Measurements from ENCODE around the gene ADGRV1.
A peak's percentile ranks its signal among the peaks of the same experiment; 100 is the strongest.

The ADGRV1 gene

DNA sequence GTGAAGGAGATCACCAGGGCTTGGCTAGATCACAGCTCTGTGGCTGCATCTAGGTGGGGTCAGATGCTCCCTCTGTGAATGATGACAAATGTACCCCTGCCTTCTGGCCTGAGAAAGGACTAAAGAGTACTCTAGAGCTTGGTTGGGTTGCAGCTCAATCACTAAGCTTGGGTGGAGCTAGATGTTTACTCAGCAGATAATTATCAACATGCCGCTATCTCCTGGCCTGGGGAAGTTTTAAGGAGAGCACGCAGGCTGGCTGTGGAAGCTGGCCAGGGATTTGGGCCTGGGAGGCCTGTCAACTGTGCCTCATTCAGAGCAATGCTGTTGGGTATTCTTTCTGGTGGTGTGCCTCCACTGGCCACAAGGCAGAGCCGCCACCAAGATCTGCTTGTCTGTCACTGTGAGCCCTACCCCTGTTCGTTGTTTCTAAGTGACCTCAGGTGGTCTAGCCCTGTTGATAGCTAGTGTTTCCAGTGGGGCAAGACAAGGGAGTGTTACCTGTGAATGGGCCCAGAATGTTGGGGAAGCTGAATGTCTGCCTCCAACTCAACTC, 181.7 kb downstream of the ADGRV1 start (continued):
- TF ChIP-seq, protein P1, sequence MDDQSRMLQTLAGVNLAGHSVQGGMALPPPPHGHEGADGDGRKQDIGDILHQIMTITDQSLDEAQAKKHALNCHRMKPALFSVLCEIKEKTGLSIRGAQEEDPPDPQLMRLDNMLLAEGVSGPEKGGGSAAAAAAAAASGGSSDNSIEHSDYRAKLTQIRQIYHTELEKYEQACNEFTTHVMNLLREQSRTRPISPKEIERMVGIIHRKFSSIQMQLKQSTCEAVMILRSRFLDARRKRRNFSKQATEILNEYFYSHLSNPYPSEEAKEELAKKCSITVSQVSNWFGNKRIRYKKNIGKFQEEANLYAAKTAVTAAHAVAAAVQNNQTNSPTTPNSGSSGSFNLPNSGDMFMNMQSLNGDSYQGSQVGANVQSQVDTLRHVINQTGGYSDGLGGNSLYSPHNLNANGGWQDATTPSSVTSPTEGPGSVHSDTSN (CRISPR knock-in tag; IDR thresholded peaks at IDR 0.05), result no peak
- TF ChIP-seq ZNF561 (tag by site-specific recombination; IDR thresholded peaks at IDR 0.05; ENCODE audit: borderline replicate concordance) (no peak), ZNF776 (tag by site-specific recombination; IDR thresholded peaks at IDR 0.05; ENCODE audit: borderline replicate concordance) (no peak), ZBTB48 (tag by site-specific recombination; IDR thresholded peaks at IDR 0.05) (no peak), ZNF10 (tag by site-specific recombination; IDR thresholded peaks at IDR 0.05) (no peak), SETDB1 (IDR thresholded peaks at IDR 0.05; ENCODE audit: insufficient read length, low read length) (no peak), ZNF266 (tag by site-specific recombination; IDR thresholded peaks at IDR 0.05; ENCODE audit: low read depth) (no peak)
- TF ChIP-seq, protein P2, sequence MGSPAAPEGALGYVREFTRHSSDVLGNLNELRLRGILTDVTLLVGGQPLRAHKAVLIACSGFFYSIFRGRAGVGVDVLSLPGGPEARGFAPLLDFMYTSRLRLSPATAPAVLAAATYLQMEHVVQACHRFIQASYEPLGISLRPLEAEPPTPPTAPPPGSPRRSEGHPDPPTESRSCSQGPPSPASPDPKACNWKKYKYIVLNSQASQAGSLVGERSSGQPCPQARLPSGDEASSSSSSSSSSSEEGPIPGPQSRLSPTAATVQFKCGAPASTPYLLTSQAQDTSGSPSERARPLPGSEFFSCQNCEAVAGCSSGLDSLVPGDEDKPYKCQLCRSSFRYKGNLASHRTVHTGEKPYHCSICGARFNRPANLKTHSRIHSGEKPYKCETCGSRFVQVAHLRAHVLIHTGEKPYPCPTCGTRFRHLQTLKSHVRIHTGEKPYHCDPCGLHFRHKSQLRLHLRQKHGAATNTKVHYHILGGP (tag by site-specific recombination; IDR thresholded peaks at IDR 0.05), result no peak

DNA sequence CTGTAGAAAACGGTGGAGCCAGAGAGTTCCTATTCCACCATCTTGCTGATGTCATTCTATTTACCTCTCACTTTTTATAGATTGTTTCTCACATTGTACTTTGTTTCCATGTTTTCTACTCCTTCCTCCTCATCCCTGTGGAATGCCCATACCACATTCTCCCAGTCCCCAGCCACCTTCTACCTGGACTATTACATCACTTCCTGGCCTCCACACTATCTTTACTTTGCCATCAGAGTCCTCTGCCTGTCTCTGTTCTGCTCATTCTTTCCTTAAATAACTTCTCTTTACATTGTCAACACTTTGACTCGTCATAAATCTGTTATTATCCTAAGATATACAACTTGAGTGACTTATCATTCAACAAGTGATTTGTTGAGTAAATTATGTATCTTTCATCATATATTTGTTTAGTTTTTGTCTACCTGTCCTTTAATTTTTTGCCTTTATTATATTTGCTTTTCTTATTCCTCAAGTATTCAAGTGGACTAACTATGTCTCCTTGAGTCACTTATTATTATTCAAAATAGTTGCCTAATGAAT, 182.5 kb downstream of the ADGRV1 start:
- peaks cover 0 to 18% of the 10 kb centered on the region in 2 experiments; a peak in 2 of 3 replicates for H3K36me3 ChIP-seq (ENCODE audit: control insufficient read depth in 2 of 2, insufficient read depth in 1 of 2, low read length in 2 of 2)
- no peaks in the 10 kb centered on the region for H3K4me1 ChIP-seq (ENCODE audit: control insufficient read depth, insufficient read depth, low read length)
- ChIA-PET CTCF (no interaction called here), POLR2A (no interaction called here)
- no peaks in the 10 kb centered on the region for H3K9me3 ChIP-seq (ENCODE audit: control insufficient read depth, insufficient read depth, low read depth, low read length)
- no peak overlapping the region for H3K27ac ChIP-seq (ENCODE audit: extremely low read depth, low read depth, low read length)
- H3K4me3 ChIP-seq (ENCODE audit: low read depth, low read length), result no peak overlapping the region
- TF ChIP-seq ZNF596 (tag by site-specific recombination; IDR thresholded peaks at IDR 0.05) (no peak), SCRT1 (tag by site-specific recombination; IDR thresholded peaks at IDR 0.05; ENCODE audit: borderline replicate concordance) (peak; percentile 50; the same call in 1 of the 2 replicates), SCRT2 (tag by site-specific recombination; IDR thresholded peaks at IDR 0.05) (peak; percentile 77)

DNA sequence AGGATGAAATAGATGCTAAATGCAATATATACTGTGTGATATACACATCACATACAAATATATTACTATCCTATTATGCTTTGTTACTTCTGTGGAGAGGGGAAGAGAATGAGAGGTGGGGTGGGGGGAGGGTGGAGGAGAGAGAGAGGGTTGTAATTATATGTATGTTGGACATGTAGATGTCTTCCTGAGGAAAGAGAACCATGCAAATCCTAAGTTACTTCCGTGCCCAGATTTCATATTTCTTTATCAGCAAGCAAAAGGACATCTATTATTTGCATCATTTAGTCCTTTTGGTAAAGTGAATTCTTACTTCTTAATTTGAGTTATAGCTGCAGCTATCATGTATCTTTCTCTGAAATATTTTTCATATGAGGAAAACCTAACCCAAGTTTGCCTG, 187.5 kb downstream of the ADGRV1 start:
- Histone ChIP-seq H3K36me3 (ENCODE audit: control insufficient read depth in 2 of 2, insufficient read depth in 1 of 2, low read length in 2 of 2) (peaks cover 0 to 25% of the 10 kb centered on the region in 2 experiments; a peak in 1 of 3 replicates), H3K4me3 (ENCODE audit: low read depth, low read length) (no peak overlapping the region), H3K27ac (ENCODE audit: extremely low read depth, low read depth, low read length) (no peak overlapping the region), H3K4me1 (ENCODE audit: control insufficient read depth, insufficient read depth, low read length) (0 out of 2 replicates have a peak, but pooled peaks cover 3% of the 10 kb centered on the region), H3K9me3 (ENCODE audit: control insufficient read depth, insufficient read depth, low read depth, low read length) (no peaks in the 10 kb centered on the region)
- CTCF ChIA-PET, result no interaction called here
- POLR2A ChIA-PET, result no interaction called here
- no peak for TF ChIP-seq ZNF324 (tag by site-specific recombination; IDR thresholded peaks at IDR 0.05)
- TF ChIP-seq ZNF133 (tag by site-specific recombination; IDR thresholded peaks at IDR 0.05), result peak; percentile 95

DNA sequence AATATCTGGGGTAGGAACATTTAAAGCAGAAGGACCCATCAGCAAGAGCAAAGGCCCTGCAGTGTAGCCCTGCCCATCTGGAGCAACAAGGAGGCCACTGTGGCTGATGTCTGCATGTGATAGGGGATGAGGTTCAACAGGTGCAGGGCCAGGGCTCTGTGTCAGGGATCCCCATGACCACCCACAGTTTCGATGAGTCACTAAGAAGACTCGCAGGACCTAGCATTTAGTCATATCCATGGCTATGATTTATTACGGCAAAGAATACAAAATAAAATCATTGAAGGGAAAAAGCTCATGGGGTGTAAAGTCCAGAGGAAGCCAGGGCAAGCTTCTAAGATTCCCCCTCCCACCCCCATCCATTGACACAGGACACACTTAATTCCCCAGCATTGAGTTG, 188.6 kb downstream of the ADGRV1 start:
- peaks cover 0 to 27% of the 10 kb centered on the region in 2 experiments; a peak in 1 of 3 replicates for H3K36me3 ChIP-seq (ENCODE audit: control insufficient read depth in 2 of 2, insufficient read depth in 1 of 2, low read length in 2 of 2)
- POLR2A ChIA-PET, result no interaction called here
- 0 out of 2 replicates have a peak, but pooled peaks cover 3% of the 10 kb centered on the region for H3K4me1 ChIP-seq (ENCODE audit: control insufficient read depth, insufficient read depth, low read length)
- CTCF ChIA-PET, result interaction anchor here (1.9 kb wide), 1 partner anchor 38 kb away, joined by 9 read pairs; no protein-coding TSS in a partner anchor
- H3K9me3 ChIP-seq (ENCODE audit: control insufficient read depth, insufficient read depth, low read depth, low read length), result no peaks in the 10 kb centered on the region
- no peak overlapping the region for H3K27ac ChIP-seq (ENCODE audit: extremely low read depth, low read depth, low read length)
- TF ChIP-seq BCL11B (tag by site-specific recombination; IDR thresholded peaks at IDR 0.05; ENCODE audit: low read depth) (no peak), ZNF10 (tag by site-specific recombination; IDR thresholded peaks at IDR 0.05) (0 out of 2 replicates have a peak, but pooled peaks have one; percentile 25), SCRT2 (tag by site-specific recombination; IDR thresholded peaks at IDR 0.05) (peak; percentile 94), ZIC2 (tag by site-specific recombination; IDR thresholded peaks at IDR 0.05) (no peak), ZNF404 (tag by site-specific recombination; IDR thresholded peaks at IDR 0.05) (no peak), ZFP41 (tag by site-specific recombination; IDR thresholded peaks at IDR 0.05; ENCODE audit: borderline replicate concordance) (no peak), SCRT1 (tag by site-specific recombination; IDR thresholded peaks at IDR 0.05; ENCODE audit: borderline replicate concordance) (peak; percentile 59)
- TF ChIP-seq, protein P3, sequence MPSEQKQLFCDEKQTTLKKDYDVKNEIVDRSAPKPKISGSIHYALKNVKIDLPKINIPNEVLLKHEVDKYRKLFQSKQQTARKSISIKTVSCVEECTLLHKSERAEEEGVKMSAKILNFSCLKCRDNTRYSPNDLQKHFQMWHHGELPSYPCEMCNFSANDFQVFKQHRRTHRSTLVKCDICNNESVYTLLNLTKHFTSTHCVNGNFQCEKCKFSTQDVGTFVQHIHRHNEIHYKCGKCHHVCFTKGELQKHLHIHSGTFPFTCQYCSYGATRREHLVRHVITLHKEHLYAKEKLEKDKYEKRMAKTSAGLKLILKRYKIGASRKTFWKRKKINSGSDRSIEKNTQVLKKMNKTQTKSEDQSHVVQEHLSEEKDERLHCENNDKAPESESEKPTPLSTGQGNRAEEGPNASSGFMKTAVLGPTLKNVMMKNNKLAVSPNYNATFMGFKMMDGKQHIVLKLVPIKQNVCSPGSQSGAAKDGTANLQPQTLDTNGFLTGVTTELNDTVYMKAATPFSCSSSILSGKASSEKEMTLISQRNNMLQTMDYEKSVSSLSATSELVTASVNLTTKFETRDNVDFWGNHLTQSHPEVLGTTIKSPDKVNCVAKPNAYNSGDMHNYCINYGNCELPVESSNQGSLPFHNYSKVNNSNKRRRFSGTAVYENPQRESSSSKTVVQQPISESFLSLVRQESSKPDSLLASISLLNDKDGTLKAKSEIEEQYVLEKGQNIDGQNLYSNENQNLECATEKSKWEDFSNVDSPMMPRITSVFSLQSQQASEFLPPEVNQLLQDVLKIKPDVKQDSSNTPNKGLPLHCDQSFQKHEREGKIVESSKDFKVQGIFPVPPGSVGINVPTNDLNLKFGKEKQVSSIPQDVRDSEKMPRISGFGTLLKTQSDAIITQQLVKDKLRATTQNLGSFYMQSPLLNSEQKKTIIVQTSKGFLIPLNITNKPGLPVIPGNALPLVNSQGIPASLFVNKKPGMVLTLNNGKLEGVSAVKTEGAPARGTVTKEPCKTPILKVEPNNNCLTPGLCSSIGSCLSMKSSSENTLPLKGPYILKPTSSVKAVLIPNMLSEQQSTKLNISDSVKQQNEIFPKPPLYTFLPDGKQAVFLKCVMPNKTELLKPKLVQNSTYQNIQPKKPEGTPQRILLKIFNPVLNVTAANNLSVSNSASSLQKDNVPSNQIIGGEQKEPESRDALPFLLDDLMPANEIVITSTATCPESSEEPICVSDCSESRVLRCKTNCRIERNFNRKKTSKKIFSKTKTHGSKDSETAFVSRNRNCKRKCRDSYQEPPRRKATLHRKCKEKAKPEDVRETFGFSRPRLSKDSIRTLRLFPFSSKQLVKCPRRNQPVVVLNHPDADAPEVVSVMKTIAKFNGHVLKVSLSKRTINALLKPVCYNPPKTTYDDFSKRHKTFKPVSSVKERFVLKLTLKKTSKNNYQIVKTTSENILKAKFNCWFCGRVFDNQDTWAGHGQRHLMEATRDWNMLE (tag by site-specific recombination; conservative IDR thresholded peaks at IDR 0.05; ENCODE audit: low read depth), result no peak
- TF ChIP-seq, protein P1 (CRISPR knock-in tag; IDR thresholded peaks at IDR 0.05), result no peak
- H3K4me3 ChIP-seq (ENCODE audit: low read depth, low read length), result no peak overlapping the region
